ENCODE measurements around the gene ANKRD66.
"Not testable (repeated sequence)": the region's sequence is repeated elsewhere in the genome, so short reads cannot be mapped to it uniquely, and the experiment has no call there.

ANKRD66 gene

DNA sequence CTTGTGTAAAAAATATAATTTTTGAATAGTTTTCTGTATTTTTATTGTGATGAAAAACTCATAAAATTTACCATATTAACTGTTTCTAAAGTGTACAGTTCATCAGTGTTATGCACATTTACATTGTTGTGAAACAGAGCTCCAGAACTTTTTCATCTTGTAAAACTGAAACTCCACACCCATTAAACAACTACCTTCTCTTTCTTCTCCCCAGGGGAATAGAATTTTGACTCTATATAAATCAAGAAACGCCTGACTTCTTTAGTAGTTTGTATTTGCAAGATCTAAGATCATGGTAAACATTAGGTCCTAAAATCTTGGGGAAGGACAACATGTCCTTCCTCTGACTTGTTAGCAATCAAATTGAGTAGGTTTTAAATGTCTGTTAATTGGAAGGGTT lies 9.1 kb downstream of the ANKRD66 start:
- no peak for DNase-seq (ENCODE audit: low spot score)

DNA sequence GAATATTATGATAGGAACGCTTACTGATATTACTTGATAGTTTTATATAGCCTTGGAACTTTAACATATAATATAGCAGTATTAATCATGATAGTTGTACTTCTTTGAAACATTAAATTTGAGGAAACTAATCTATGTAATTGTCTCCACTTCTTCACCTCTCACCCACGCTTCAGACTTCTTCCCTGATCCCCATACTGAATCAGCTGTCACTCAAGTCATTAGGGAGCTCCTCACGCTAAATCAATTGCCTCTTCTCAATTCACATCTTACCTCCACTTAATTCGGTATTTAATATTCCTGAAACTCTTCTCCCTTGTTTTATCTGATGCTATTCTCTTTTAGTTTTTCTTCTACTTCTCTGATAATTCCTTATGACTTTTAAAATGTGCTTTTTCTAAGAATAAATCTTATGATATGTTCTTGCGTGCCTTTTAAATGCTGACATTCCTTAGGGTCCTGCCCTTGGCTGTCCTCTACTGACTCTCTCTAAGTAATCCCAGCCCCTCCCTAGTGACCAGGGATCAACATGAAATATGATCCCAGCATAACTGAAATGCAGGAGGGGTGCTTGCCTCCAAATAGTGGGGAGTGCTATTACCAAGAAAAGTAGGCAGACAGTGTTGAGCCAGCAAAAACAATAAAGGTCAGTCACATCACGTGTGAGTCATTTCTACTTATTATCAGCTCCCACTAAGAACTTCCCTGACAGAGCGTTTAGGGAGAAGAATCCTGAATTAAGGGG lies 9.9 kb downstream of the ANKRD66 start:
- no peak for DNase-seq (ENCODE audit: low spot score)

DNA sequence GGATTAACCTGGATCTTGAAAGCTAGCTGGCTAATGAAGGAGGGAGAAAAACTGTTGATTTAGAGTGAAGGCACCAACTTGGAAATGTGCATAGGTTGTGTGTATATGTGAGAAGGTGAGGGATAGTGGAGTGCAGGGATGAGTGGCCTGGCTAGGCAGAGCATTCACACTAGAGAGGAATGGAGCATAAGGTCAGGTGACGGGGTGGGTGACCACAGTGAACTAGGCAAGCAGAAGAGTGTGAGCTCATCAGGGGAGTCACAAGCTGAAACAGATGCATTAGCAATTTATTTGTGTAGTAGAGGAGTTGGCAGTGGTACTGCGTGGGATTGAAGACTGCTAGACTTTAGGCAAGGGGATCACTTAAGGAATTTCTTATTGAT lies 10.5 kb downstream of the ANKRD66 start:
- no peak for DNase-seq (ENCODE audit: low spot score)

DNA sequence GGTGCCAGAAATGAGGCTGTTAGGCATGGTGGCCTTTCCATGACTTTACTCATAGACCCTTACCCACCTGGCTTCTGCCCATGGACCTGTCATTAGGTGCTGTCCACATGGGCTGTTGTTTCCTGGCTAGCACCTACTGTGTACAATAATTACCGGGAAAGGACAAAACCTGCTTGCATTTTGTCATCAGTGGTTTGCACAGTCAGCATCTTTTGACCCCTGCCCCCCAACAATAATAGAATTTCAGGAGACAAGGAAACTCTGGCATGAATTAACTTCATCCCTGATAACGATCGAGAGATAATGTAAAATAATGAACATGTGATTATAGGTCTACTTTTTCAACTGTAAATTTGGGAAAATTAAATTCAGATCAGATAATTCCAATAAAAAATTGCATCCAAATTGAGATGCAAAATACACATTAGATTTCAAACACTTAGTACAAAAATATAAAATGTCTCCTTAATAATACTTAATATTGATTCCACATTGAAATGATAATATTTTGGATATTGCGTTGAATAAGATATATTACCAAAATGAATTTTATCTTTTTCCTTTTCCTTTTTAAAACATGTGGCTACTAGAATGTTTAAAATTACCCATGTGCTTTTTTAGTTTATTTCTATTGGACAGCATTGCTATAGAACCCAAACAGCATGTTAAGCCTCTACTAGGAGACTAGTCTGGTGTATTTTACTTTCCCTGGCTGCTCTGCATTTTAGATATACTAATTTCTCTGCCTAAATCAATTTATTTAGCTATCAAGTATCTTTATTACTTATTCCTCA lies 12.4 kb downstream of the ANKRD66 start:
- no peak for DNase-seq (ENCODE audit: low spot score)

DNA sequence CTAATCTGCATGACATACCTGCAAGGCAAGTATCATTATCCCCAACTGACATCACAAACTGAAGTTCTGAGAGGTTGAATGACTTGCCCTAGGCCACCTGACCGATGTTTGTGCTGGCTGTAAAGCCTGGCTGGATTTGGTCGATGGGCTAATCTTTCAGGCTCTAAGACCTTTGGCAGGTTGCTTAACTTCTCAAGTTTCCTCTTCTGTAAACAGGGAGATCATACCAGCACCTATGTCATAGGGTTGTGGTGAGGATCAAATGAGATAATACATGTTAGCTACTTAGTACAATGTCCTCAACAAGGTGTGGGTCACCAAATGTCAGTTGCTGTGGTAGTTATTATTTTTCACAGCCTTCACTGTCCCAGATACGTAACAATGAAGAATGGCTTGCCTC lies 14.2 kb downstream of the ANKRD66 start:
- no peak for DNase-seq (ENCODE audit: low spot score)

DNA sequence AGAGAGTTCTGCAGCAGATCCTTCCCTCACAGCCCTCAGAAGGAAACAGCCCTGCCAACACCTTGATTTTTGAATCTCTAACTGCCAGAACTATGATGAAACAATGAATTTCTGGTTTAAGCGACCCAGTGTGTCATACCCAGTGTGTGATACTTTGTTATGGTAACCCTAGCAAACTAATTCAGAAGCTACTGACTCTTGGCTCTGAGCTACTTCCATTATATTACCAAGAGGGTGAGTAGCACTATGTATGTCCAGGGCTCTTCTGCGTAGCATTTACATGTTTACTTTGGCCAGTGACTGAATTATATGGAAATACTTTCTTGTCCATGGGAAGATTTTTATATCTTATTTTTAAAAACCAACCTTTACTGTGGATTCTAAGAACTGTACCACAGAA lies 16.7 kb downstream of the ANKRD66 start:
- DNase-seq (ENCODE audit: low spot score), result no peak

DNA sequence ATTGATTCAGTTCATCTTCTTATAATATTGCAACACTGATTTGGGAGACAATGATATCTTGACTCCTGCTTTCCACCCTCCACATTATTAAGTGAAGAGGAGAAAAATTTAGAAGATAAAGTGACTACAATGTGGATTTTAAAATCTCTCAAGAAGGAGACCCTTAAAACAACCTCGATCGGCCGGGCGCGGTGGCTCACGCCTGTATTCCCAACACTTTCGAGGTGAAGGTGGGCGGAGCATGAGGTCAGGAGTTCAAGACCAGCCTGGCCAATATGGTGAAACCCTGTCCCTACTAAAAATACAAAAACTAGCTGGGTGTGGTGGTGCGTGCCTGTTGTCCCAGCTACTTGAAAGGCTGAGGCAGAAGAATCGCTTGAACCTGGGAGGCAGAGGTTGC lies 17.5 kb downstream of the ANKRD66 start:
- not testable (repeated sequence) for DNase-seq (ENCODE audit: low spot score)

DNA sequence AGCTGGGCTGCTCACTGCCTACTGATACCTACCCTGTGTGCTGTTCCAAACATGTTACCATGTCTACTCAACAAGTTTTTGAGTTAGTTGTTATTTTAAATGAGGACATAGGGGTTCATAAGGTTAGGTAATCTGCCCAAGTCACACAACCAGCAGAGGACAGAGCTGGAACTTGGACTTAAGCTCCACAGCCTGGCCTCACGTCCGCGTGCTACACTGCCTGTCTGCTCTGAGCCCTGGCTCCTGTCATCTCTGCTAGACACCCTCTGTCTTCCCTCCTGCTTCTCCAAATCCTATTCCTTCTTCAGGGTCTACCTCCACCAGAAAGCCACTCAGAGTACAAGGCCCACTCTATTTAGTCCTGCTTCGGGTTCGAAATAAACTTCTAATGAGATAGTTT lies 18.2 kb downstream of the ANKRD66 start:
- no peak for DNase-seq (ENCODE audit: low spot score)

DNA sequence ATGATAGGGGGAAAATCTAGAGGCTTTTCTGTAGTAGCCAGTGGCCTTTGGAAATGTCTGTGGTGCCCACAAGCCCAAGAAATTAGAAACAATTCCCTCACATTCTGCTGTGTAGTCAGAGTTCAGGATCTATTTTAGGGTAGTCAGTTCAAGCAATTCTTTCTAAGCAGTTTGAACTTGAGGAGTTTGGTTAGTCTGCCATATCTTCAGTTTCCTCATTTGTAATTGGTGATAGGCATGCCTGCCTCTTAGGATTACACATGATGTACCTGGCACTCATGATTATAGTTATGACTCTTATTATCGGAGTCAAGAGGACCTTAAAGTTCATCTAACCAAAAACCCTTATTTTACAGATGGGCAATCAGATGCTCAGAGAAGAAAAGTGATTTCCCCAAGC lies 25.3 kb downstream of the ANKRD66 start:
- no peak for DNase-seq (ENCODE audit: low spot score)

DNA sequence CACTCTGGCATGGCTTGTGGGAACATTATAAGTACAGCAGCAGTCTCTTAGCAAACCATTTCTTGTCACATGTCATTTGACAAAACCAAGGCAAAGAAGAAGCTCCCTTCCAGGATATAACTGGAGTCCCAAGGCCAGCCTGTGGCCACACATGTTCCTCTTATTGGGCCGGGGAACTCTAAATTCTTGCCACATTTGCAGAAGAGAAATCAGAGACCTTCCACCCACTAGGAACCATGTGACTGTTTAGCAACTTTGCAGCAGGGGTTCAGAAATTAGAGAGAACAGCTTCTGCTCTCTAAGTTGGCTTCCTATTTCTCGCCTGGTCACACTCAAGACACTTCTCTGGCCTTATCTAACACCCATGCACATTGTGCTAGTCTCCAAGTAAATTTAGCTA lies 26.0 kb downstream of the ANKRD66 start:
- no peak for DNase-seq (ENCODE audit: low spot score)

DNA sequence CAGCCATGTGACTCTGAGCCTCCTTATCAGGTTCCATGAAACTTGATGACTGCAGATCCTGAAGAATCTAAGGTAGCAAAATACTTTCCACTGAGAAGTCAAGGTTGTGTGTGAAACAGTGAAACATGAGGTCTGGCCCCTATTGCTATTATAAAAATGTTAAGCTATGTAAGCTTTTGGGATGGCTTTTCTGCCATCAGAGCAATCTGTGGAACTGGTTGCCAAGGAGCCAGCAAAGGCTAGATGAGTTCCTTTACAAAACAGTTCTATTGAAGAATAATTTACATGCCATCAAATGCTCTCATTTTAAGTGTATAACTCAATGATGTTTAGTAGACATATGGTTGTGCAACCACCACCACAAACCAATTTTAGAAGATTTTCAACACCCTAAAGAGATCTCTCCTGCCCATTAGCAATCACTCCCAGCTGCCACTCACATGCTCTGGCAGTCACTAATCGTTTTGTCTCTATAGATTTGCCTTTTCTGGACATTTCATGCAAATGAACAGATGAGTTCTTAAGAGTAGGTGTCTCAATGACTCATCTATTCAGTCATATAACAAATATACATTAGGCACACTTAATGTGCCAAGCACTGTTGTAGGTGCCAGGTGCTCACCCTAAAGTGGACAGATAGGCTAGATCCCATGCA lies 26.6 kb downstream of the ANKRD66 start:
- no peak for DNase-seq (ENCODE audit: low spot score)

DNA sequence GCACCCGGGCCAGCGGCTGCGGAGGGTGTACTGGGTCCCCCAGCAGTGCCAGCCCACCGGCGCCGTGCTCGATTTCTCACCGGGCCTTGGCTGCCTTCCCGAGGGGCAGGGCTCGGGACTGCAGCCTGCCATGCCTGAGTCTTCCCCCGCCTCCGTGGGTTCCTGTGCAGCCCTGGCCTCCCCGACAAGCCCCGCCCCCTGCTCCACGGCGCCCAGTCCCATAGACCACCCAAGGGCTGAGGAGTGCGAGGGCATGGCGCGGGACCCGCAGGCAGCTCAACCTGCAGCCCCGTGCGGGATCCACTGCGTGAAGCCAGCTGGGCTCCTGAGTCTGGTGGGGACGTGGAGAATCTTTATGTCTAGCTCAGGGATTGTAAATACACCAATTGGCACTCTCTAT lies 28.0 kb downstream of the ANKRD66 start:
- not testable (repeated sequence) for DNase-seq (ENCODE audit: low spot score)

DNA sequence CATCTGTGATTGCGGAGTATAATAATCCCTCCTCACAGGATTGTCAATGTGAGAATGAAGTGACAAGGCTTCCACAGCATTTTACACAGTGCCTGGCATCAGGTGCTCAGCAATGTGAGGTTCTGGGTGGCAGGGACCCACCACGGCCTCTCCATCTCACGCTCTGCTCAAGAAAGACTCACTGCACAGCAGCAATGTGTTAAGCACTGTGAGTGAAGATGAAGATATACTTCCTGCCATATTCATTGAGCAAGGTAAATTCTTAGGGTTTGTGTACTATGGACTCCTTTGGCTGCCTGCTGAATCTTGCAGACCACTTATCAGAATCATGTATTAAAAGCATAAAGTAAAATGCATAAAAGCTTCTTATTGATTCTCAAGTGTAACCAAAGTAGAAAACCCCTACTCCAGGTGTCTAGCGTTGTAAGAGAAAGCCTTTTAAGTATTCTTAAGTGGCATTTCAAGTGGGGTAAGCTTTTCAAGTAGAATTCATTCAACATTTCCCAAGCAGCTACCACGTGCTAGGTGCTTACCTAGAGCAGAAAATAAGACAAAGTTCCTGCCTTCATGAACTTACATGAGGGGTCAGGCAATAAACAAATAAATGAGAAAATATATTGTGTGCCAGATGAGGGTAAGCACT lies 29.5 kb downstream of the ANKRD66 start:
- DNase-seq (ENCODE audit: low spot score), result no peak

DNA sequence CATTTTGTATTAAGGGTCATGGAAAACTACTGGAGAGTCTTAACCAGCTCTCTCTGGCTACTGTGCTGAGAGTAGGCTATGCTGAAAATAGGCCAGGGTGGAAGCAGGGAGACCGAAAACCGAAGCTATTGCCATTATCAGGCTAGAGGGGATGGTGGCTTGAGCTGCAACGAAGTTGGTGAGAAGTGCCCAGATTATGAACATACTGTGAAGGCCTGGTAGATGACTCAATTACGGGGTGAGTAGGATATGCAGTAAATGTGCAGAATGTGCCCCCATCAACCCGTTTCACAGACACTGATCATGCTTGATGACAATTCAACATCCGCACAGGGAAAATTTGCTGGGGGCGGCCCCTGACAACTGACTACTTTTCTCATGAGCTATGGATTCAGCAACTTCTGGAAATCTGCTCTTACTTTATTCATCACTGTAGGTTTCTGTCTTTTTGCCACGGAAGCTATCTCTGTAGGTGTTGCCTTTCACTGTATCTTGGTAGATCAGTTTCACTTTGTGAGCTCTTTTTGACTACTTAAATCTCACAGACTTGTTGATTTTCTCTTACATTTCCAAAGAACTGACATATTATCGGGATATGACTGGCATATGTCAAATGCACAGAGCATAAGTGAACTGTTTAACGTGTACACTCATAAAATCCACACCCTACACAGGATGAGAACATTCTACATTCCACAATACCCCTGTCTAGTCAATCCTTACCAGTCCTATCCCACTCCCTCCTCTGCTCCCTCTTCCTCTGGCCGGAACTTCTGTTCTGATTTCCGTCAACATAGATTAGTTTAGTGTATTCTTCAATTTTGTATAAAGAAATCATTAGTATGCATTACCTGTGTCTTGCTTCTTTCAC lies 31.0 kb downstream of the ANKRD66 start:
- no peak for DNase-seq (ENCODE audit: low spot score)

DNA sequence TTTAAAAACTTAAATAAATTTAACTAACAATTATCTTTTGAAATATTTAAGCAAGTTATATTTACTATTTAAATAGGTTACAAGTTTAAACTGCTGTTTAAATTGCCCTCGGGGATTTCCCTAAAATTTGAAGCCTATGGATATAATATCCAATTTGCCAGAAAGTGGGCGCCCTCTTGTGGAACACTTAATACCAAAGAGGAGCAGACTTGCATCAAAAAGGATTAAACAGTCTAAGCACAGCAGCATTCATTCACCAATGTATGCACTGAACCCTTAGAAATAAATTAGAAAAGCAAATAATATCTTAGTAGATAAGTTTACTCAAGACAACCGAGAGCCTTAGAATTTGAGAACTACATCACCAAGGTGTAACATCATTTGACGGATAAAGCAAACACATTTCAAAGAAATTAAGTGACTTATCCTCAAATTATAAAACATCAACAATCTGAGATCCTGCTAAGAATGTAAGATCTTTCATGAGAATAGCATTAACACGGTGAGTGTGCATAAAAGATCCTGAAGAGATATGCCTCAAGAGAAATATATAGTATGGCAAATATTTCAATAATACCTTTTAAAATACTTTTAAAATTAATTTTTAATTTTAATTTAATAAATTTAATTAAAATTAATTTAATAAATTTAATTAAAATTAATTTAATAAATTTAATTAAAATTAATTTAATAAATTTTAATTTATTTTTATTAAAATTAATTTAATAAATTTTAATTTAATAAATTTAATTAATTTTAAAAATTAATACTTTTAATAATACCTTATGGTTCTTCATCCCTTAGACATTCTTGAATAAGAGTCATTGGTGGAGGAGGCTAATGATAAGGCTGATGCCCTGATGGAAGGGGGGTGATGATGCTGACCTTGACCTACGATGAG lies 35.0 kb downstream of the ANKRD66 start:
- peak; percentile 65 for DNase-seq (ENCODE audit: low spot score)

DNA sequence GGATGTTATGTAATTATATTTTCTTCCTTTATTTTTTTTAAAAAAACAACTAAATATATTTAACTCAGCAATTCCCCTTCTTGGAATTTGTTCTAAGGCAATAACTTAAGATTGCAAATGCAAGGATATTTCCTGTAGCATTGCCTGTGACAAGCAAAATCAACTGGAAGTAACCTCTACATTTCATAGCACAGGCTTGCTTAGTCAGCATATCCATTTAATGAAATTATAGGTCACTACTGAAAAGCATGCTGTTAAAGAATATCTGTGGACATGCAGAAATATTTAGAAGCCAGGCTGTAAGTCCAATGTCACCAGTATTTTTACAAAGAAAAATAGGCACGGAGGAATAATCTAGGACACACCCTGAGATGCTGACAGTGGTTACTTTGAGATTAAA lies 37.8 kb downstream of the ANKRD66 start:
- DNase-seq (ENCODE audit: low spot score), result no peak

DNA sequence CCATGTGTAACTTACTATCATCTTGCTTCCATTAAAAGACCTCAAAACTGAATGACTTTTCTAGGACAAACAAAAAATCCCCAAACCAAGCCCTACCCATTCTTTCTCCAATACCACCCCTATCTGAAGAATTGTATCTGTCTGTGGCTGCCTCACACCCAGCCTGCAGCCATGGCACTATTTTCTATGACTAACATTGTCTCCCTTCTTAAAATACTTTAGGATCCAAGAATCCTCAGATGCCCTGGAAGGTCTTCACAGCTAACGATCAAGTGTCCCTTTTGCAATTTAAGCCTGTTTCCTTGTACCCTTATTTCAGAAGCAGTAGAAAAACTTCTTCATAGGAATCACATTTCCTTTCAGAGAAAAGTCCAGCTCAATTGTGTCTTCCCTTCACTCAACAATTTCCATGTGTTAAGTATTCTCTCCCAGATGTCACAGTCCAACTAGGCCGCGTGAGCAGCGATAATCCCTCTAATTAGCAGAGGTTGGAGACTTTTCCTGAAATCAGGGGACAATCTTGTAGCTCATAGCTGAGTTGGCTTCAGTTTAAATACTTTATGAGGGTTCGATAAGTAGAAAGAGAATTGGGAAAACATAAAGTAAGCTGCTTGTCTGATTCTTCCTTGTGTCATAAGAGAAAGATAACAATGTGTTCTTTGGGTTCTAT lies 41.3 kb downstream of the ANKRD66 start:
- no peak for DNase-seq (ENCODE audit: low spot score)

DNA sequence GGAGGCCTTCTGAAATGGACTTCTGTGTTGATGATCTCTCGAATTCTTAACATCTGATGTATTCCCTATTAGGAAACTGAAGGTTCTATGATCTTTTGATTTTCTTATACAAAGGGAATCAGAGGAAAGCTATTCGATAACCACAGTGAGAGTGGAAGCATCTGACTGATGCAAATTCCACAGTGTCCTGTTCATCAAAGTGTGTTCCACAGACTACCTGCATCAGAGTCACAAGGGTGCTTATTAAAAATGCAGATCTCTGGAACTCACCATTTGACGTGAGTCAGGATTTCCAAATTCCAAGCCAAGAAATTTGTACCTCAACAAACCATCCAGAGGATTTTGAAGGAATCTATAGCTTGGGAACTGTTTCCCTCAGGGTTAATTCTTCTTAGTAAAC lies 42.1 kb downstream of the ANKRD66 start:
- DNase-seq (ENCODE audit: low spot score), result no peak

DNA sequence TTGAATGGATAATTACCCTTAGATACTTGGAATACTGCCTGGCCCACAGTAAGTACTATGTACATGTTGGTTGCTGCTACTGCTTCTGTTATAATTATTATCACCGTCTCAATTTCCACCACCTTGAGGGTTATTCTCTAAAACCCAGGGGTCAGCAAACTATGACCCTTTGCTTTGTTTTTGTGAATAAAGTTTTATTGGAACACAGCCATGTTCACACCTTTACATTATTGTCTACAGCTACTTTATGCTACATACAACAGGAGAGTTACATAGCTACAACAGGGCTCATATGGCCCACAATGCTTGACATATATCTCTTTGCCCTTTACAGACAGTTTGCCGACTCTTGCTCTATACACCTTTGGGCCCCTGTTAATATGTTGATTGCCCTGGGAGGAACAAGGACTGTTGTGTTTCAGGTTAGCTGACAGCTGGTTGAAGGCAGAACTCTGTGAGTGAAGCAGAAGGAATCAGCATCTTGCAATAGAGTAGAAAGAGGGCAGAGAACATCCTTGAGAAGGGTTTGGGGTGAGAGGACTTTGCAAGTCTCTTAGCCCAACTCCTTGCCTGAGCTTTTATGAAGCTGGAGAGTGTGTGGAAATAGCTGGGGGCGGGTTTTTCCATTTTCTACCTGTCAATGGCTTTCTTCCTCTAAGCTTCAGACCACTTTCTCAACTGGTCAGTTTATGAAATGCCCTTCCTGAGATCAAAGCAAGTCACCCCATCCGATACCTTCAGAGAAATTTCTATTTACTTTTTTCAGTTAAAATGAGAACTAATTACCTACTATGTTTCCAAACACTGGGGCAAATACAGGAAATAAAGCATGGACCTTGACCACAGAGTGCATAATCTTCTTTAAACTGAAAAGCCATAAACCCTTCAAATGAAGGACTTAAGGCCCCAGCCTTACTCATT lies 43.0 kb downstream of the ANKRD66 start:
- no peak for DNase-seq (ENCODE audit: low spot score)

All from NAMALWA (cell line).